H9 (cell line): ENCODE data around the gene HK2. TPM values are rescaled to one million over a fixed set of nuclear protein-coding genes. Genes with fewer than 3 reads are reported as not detected.

ENCODE experiments used
- DNase-seq: peaks from one replicate; pipeline ENCODE4 v3.0.0-alpha.2; 2017
- H2AFZ ChIP-seq: one replicate; pipeline ENCODE4 v1.6.1; 2013; ENCODE audit warnings: mild to moderate bottlenecking, low read length, control low read depth, moderate library complexity
- H2AK5ac ChIP-seq: 2 replicates; pipeline ENCODE4 v1.6.1; 2013; ENCODE audit warnings: low read length, control low read depth, mixed read lengths; ENCODE audit not compliant: insufficient read length
- H2BK120ac ChIP-seq: one replicate; pipeline ENCODE4 v1.6.1; 2013; ENCODE audit warnings: low read depth, mild to moderate bottlenecking, low read length, control low read depth, inconsistent platforms; ENCODE audit not compliant: poor library complexity, severe bottlenecking
- H2BK12ac ChIP-seq: 2 replicates; pipeline ENCODE4 v1.6.1; 2013; ENCODE audit warnings: low read length, control low read depth, mixed read lengths, low read depth; ENCODE audit not compliant: insufficient read length
- H2BK15ac ChIP-seq: 2 replicates; pipeline ENCODE4 v1.6.1; 2013; ENCODE audit warnings: low read depth, low read length, control low read depth
- H2BK20ac ChIP-seq: one replicate; pipeline ENCODE4 v1.6.1; 2013; ENCODE audit warnings: low read depth, mild to moderate bottlenecking, low read length, control low read depth, inconsistent platforms; ENCODE audit not compliant: poor library complexity, severe bottlenecking
- H2BK5ac ChIP-seq: 2 replicates; pipeline ENCODE4 v1.6.1; 2013; ENCODE audit warnings: low read length, control low read depth, mixed read lengths; ENCODE audit not compliant: insufficient read length
- H3K14ac ChIP-seq: 2 replicates; pipeline ENCODE4 v1.6.1; 2013; ENCODE audit warnings: low read length, control low read depth; ENCODE audit not compliant: insufficient read depth
- H3K18ac ChIP-seq: 2 replicates; pipeline ENCODE4 v1.6.1; 2013; ENCODE audit warnings: low read depth, mild to moderate bottlenecking, mixed read lengths, low read length, control low read depth; ENCODE audit not compliant: insufficient read length
- H3K23ac ChIP-seq: 2 replicates; pipeline ENCODE4 v1.6.1; 2013; ENCODE audit warnings: low read length, control low read depth, mixed read lengths, low read depth; ENCODE audit not compliant: insufficient read length
- H3K23me2 ChIP-seq: 2 replicates; pipeline ENCODE4 v1.6.1; 2013; ENCODE audit warnings: low read depth, mild to moderate bottlenecking, mixed read lengths, low read length, control low read depth; ENCODE audit not compliant: insufficient read length, poor library complexity, severe bottlenecking
- H3K27ac ChIP-seq: 2 replicates; pipeline ENCODE4 v1.5.1; 2013; ENCODE audit warnings: low read length, control low read depth, mixed read lengths, low read depth; ENCODE audit not compliant: insufficient read length
- H3K27me3 ChIP-seq: 2 replicates; pipeline ENCODE4 v1.6.1; 2013; ENCODE audit warnings: low read length, control low read depth, inconsistent platforms; ENCODE audit not compliant: insufficient read depth
- H3K4ac ChIP-seq: 2 replicates; pipeline ENCODE4 v1.6.1; 2013; ENCODE audit warnings: low read depth, mild to moderate bottlenecking, control low read depth, inconsistent platforms, low read length, moderate library complexity
- H3K4me1 ChIP-seq: 2 replicates; pipeline ENCODE4 v1.6.1; 2013; ENCODE audit warnings: low read length, control low read depth, inconsistent platforms; ENCODE audit not compliant: insufficient read depth
- H3K4me2 ChIP-seq: 2 replicates; pipeline ENCODE4 v1.6.1; 2013; ENCODE audit warnings: low read length, control low read depth, mixed read lengths; ENCODE audit not compliant: insufficient read length, insufficient read depth
- H3K56ac ChIP-seq: 2 replicates; pipeline ENCODE4 v1.6.1; 2013; ENCODE audit warnings: low read depth, mild to moderate bottlenecking, mixed read lengths, low read length, control low read depth; ENCODE audit not compliant: insufficient read length
- H3K79me1 ChIP-seq: 2 replicates; pipeline ENCODE4 v1.6.1; 2013; ENCODE audit warnings: low read depth, mild to moderate bottlenecking, moderate library complexity, low read length, control low read depth, inconsistent platforms; ENCODE audit not compliant: insufficient read depth, poor library complexity, severe bottlenecking
- H3K79me2 ChIP-seq: 2 replicates; pipeline ENCODE4 v1.6.1; 2013; ENCODE audit warnings: low read length, control low read depth, inconsistent platforms; ENCODE audit not compliant: insufficient read depth
- H3K9ac ChIP-seq: 2 replicates; pipeline ENCODE4 v1.6.1; 2013; ENCODE audit warnings: low read length, control low read depth, mixed read lengths; ENCODE audit not compliant: insufficient read length; ENCODE audit errors: extremely low read depth
- H3K9me3 ChIP-seq: one replicate; pipeline ENCODE4 v1.6.1; 2013; ENCODE audit warnings: low read depth, low read length, inconsistent platforms; ENCODE audit not compliant: control insufficient read depth
- H3T11ph ChIP-seq: one replicate; pipeline ENCODE4 v1.6.1; 2013; ENCODE audit warnings: mild to moderate bottlenecking, low read length, control low read depth, inconsistent platforms
- H4K20me1 ChIP-seq: one replicate; pipeline ENCODE4 v1.6.1; 2013; ENCODE audit not compliant: control insufficient read depth, insufficient read length, insufficient read depth
- H4K5ac ChIP-seq: 2 replicates; pipeline ENCODE4 v1.6.1; 2013; ENCODE audit warnings: low read depth, mild to moderate bottlenecking, mixed read lengths, low read length, control low read depth; ENCODE audit not compliant: insufficient read length
- H4K8ac ChIP-seq: replicated peaks from 2 replicates; pipeline ENCODE4 v1.6.1; 2013; ENCODE audit warnings: low read length, control low read depth, mixed read lengths, low read depth; ENCODE audit not compliant: insufficient read length
- H4K91ac ChIP-seq: 2 replicates; pipeline ENCODE4 v1.6.1; 2013; ENCODE audit warnings: low read depth, mild to moderate bottlenecking, moderate library complexity, mixed read lengths, low read length, control low read depth; ENCODE audit not compliant: insufficient read length
- H3K27ac Mint-ChIP-seq, 3 experiments: 2 replicates in 2 of 3; 3 replicates in 1 of 3; pipeline ENCODE4 v1.8.0; 2020 to 2021; ENCODE audit warnings: mixed read lengths in 3 of 3, mild to moderate bottlenecking in 1 of 3, moderate library complexity in 1 of 3
- H3K27me3 Mint-ChIP-seq: 2 replicates; pipeline ENCODE4 v1.8.0; 2021; ENCODE audit warnings: low read depth, mild to moderate bottlenecking, moderate library complexity, mixed read lengths
- H3K36me3 Mint-ChIP-seq, 3 experiments: 2 replicates in 2 of 3; 3 replicates in 1 of 3; pipeline ENCODE4 v1.8.0; 2020 to 2021; ENCODE audit warnings: low read depth in 3 of 3, mixed read lengths in 3 of 3; ENCODE audit not compliant: insufficient read depth in 1 of 3
- H3K4me1 Mint-ChIP-seq, 2 experiments: 2 replicates each; pipeline ENCODE4 v1.8.0; 2020; ENCODE audit warnings: mixed read lengths in 2 of 2
- H3K4me3 Mint-ChIP-seq, 2 experiments: 2 replicates in 1 of 2; 3 replicates in 1 of 2; pipeline ENCODE4 v1.8.0; 2020 to 2021; ENCODE audit warnings: mild to moderate bottlenecking in 2 of 2, mixed read lengths in 2 of 2, moderate library complexity in 1 of 2
- H3K9me3 Mint-ChIP-seq, 2 experiments: 2 replicates in 1 of 2; 3 replicates in 1 of 2; pipeline ENCODE4 v1.8.0; 2020; ENCODE audit warnings: mild to moderate bottlenecking in 2 of 2, mixed read lengths in 2 of 2, moderate library complexity in 1 of 2
- CTCF ChIP-seq: fragments of 200-600 bp; sonication (generic); conservative IDR thresholded peaks from 3 replicates; pipeline ENCODE4 v1.8.0; 2021; ENCODE audit warnings: antibody characterized with exemption, mild to moderate bottlenecking
- WGBS: extraction: QIAGEN DNeasy Blood & Tissue Kit; methylation state at CpG from one replicate; pipeline ENCODE4 v1.1.7; 2013; ENCODE audit warnings: missing lambda C conversion rate, low lambda C conversion rate, mixed read lengths; ENCODE audit not compliant: insufficient read length; ENCODE audit errors: extremely low coverage; 5-methylcytosine and 5-hydroxymethylcytosine counted together
- total RNA-seq: library from RNA; stranded (reverse); gene quantifications from 2 replicates; pipeline ENCODE4 v1.2.1, GENCODE V29; 2021

HK2 gene
- total RNA-seq, 1 experiment from 2014 or later: 54.3 TPM

GRCh38 chr2:74902281-74902860, 68.4 kb downstream of the HK2 start:
- no CpG with 5 or more reads among the region's 3 CpGs for WGBS
- H3K79me2 ChIP-seq: no peaks in the 10 kb centered on the region
- H4K91ac ChIP-seq: no peak overlapping the region
- H4K20me1 ChIP-seq: no peaks in the 10 kb centered on the region
- no peaks in the 10 kb centered on the region for H3K4me1 ChIP-seq
- no peak overlapping the region for H4K5ac ChIP-seq
- no peak overlapping the region for H3K18ac ChIP-seq
- Mint-ChIP-seq H3K4me3 (no peak overlapping the region), H3K27ac (no peak overlapping the region), H3K4me1 (peaks cover 10% of the 10 kb centered on the region in 2 experiments), H3K9me3 (peaks cover 0 to 5% of the 10 kb centered on the region in 2 experiments; a peak in 3 of 5 replicates), H3K27me3 (no peaks in the 10 kb centered on the region), H3K36me3 (peaks cover 0 to 6% (median 4%) of the 10 kb centered on the region in 3 experiments; a peak in 3 of 7 replicates)
- no peak overlapping the region for H2BK15ac ChIP-seq
- no peaks in the 10 kb centered on the region for H3K23me2 ChIP-seq
- no peak overlapping the region for H3K56ac ChIP-seq
- H3K27me3 ChIP-seq: no peaks in the 10 kb centered on the region
- no peak overlapping the region for H3K4ac ChIP-seq
- H3K79me1 ChIP-seq: no peaks in the 10 kb centered on the region
- no peak overlapping the region for H2BK12ac ChIP-seq
- H3K9me3 ChIP-seq: no peaks in the 10 kb centered on the region
- no peak overlapping the region for H3K23ac ChIP-seq
- no peak overlapping the region for H2AK5ac ChIP-seq
- no peak overlapping the region for H3K9ac ChIP-seq
- no peak overlapping the region for H3T11ph ChIP-seq
- no peak for DNase-seq
- no peak for TF ChIP-seq CTCF
- H4K8ac ChIP-seq: no peak overlapping the region
- no peak overlapping the region for H2BK5ac ChIP-seq
- no peak overlapping the region for H2BK20ac ChIP-seq
- H3K27ac ChIP-seq: no peak overlapping the region
- no peak overlapping the region for H3K14ac ChIP-seq
- no peak overlapping the region for H2BK120ac ChIP-seq
- H3K4me2 ChIP-seq: no peak overlapping the region
- no peak overlapping the region for H2AFZ ChIP-seq
